Spleen (tissue), 7 donors: Measurements from ENCODE around the gene KYNU.
"Not testable (repeated sequence)": the region's sequence is repeated elsewhere in the genome, so short reads cannot be mapped to it uniquely, and the experiment has no call there.

ENCODE experiments used
- POLR2A ChIP-seq, 3 donors: fragments of 450-650 bp; IDR thresholded peaks; one replicate each; pipeline ENCODE4 v1.5.1; 2017; ENCODE audit warnings: antibody characterized with exemption in 3 of 3, mild to moderate bottlenecking in 1 of 3
- POLR2AphosphoS5 ChIP-seq, 3 donors: sonication (generic); formaldehyde crosslinking; IDR thresholded peaks; one replicate each; pipeline ENCODE4 v1.5.1; 2017; ENCODE audit warnings: antibody characterized with exemption in 3 of 3
- TF ChIP-seq, protein P1 (sequence below), 11 experiments: fragments of 200-600 bp in 7 of 11; fragments of 450-650 bp in 4 of 11; sonication (generic) in 4 of 11; IDR thresholded peaks in 8 of 11; conservative IDR thresholded peaks in 3 of 11; 1 replicate in 7 of 11; 2 replicates in 4 of 11; pipeline versions ENCODE4 v1.4.0 to v1.8.0; 2016 to 2021; ENCODE audit warnings: antibody characterized with exemption in 11 of 11, inconsistent platforms in 4 of 11, mild to moderate bottlenecking in 1 of 11
- donor health status: DM: no; HTN: no; CAD: no; lungs with moderate emphysema.
- donor health status: DM: no; HTN: no; CAD: no.
- donor health status: DM: no; HTN: no; CAD: no.

DNA sequence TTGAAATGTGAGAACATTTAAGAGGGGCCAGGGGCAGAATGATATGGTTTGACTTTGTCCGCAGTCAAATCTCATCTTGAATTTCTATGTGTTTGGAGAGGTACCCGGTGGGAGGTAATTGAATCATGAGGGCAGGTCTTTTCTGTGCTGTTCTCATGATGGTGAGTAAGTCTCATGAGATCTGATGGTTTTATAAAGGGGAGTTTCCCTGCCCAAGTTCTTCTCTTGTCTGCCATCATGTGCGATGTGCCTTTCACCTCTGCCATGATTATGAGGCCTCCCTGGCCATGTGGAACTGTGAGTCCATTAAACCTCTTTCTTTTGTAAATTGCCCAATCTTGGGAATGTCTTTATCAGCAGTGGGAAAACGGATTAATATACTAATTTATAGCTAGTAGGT lies 176.0 kb downstream of the KYNU start:
- TF ChIP-seq, protein P1, sequence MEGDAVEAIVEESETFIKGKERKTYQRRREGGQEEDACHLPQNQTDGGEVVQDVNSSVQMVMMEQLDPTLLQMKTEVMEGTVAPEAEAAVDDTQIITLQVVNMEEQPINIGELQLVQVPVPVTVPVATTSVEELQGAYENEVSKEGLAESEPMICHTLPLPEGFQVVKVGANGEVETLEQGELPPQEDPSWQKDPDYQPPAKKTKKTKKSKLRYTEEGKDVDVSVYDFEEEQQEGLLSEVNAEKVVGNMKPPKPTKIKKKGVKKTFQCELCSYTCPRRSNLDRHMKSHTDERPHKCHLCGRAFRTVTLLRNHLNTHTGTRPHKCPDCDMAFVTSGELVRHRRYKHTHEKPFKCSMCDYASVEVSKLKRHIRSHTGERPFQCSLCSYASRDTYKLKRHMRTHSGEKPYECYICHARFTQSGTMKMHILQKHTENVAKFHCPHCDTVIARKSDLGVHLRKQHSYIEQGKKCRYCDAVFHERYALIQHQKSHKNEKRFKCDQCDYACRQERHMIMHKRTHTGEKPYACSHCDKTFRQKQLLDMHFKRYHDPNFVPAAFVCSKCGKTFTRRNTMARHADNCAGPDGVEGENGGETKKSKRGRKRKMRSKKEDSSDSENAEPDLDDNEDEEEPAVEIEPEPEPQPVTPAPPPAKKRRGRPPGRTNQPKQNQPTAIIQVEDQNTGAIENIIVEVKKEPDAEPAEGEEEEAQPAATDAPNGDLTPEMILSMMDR (IDR thresholded peaks at IDR 0.05 in 8 of 11, conservative IDR thresholded peaks at IDR 0.05 in 3 of 11) = not testable (repeated sequence)
- TF ChIP-seq POLR2AphosphoS5, POLR2A (IDR thresholded peaks at IDR 0.05): not testable (repeated sequence)
